GM18873 (cell line): ENCODE measurements around the gene MICU1.
"Not testable (repeated sequence)": the region's sequence is repeated elsewhere in the genome, so short reads cannot be mapped to it uniquely, and the experiment has no call there.

ENCODE experiments used
- ATAC-seq: cut with Tn5 transposase; IDR thresholded peaks from one replicate; pipeline ENCODE4 v1.9.1; 2021; ENCODE audit warnings: mild to moderate bottlenecking, moderate library complexity, moderate number of reproducible peaks; ENCODE audit not compliant: unreplicated experiment, low FRiP score

MICU1 gene, protein sequence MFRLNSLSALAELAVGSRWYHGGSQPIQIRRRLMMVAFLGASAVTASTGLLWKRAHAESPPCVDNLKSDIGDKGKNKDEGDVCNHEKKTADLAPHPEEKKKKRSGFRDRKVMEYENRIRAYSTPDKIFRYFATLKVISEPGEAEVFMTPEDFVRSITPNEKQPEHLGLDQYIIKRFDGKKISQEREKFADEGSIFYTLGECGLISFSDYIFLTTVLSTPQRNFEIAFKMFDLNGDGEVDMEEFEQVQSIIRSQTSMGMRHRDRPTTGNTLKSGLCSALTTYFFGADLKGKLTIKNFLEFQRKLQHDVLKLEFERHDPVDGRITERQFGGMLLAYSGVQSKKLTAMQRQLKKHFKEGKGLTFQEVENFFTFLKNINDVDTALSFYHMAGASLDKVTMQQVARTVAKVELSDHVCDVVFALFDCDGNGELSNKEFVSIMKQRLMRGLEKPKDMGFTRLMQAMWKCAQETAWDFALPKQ

DNA sequence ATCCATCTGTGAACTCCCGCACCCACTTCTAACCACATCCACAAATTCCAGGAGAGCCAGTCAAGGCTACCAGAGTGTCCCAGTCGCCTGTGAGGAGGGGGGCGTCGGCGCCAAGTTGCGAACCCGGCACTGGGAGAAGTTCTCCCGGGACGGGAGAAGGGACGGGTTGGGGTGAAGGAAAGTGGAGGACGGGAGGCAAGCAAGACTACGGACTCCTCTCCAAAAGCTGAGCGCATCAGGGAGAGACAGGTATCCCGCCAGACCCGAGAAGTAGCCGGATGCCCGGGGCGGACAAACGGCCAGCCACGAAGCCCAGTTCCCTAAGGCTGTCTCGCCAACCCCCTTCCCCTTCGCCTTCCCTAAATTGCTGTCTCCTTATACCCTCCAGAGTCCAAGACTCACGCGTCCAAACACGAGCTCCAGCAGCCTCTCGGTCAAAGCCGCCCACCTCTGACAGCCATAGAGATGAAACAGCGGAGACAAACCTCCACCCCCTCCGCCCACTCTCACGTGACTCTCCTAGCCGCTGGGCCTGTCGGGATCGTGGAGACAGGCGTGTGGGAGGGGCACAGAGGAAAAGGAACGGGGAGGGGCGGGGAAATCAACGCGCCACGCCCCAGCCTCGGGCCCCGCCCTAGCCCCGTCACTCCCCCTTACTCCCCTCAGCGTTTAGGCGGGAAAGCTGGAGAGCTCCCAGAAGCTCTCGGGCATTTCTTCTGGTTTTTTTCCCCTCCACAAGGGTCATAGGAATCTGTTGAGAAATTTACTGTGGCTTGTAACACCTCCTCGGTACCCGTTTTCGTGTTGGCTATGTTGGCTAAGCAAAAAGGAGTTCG, at the start of gene MICU1:
Gene MICU1, minus strand, starts transcription at position 472 of the 836 bp plus-strand sequence. CDS start 59,286 bp downstream, outside the sequence.
- peak; percentile 95 for ATAC-seq

DNA sequence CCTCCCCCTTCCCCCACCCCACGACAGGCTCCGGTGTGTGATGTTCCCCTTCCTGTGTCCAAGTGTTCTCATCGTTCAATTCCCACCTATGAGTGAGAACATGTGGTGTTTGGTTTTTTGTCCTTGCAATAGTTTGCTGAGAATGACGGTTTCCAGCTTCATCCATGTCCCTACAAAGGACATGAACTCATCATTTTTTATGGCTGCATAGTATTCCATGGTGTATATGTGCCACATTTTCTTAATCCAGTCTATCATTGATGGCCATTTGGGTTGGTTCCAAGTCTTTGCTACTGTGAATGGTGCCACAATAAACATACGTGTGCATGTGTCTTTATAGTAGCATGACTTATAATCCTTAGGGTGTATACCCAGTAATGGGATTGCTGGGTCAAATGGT, 48.3 kb upstream of the MICU1 start:
- ATAC-seq: not testable (repeated sequence)

DNA sequence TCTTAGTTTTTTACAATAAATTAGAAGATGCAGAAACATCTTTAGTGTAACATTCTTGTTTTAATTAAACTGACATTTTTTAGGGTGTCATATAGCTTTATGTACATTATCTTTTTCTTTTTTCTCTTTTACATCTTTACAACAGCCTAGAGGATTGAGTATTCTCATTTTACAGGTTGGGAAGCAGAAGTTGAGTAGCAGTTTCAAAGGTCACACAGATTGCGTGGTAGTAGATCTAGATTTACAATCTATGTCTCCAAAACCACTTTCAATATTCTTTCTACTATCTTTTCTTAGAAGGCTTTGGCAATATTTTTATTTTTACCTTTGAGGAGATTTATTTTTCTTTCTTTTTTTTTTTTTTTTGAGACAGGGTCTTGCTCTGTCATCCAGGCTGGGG, 47.4 kb upstream of the MICU1 start:
- ATAC-seq: no peak

DNA sequence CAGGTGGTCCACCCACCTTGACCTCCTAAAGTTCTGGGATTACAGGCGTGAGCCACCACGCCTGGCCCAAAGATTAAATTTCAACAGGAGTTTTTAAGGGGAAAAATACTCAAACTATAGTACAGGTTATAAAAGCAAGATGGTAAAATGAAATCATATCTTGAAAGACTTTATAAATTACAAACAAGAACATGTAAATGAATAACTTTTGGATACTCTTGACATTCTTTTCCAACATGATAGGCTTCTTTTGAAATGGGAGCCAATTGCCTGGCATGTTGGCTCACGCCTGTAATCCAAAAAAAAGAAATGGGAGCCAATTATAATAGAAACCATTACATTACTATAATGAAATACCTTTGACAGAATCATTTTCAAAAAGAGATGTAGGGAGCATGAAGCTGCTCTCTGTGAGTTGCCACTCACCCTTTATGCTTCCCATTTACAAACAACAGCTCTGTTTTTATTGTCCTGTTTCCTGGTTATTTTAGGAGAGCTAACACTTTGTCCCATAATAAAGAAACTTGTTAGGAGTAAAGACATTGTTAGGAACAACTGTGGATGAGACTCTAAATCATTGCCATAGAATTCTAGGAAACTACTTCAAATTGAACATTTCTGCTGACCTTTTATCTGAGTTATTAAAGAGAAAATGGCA, 41.5 kb upstream of the MICU1 start:
- ATAC-seq: no peak

DNA sequence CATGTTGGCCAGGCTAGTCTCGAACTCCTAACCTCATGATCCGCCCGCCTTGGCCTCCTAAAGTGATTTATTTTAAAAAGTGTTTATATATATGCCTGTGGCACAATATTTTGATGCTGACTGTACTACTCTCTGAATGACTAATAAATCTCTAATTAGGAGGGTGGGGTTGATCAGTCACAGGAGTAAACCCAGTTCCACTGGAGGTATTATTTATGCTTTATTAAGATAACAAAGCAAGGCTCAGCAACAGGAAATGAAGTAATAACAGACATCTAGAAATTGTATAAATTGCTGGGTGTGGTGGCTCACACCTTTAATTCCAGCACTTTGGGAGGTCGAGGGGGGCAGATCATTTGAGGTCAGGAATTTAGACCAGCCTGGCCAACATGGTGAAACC, 40.0 kb upstream of the MICU1 start:
- no peak for ATAC-seq

DNA sequence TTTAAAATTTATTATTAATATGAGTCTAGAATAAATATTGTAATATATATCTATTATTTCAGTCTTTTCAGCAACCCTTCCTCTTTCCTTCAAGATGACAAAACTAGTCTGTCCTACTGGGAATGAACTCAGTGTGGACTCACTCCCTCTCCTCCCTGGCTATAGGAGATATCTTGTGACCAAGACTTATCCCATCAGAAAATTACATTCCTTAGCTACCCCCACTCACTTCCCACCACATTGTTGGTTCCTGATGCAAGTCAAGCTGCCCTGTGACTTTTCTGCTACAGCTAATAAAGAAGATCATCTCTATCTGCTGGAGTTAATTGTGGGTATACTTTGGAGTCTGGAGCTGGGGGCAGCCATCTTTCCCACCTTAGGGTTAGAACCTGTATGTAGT, 38.1 kb upstream of the MICU1 start:
- no peak for ATAC-seq

DNA sequence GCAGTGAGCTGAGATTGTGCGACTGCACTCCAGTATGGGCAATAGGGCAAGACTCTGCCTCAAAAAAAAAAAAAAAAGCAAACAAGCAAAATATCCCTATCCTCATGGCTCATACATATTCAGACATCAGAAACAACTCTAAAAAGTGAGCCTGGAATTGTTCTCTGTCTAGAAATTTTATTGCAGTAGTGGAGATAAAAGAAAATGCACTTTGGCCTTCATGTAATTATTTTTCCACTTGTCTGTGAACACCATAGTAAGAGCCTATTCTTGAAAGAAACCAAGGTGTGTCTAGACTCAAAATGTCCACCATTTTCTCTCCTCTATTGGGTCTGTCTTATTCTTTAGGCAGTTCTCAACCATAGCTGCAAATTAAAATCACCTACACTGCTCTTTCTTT, 35.6 kb upstream of the MICU1 start:
- ATAC-seq: no peak

DNA sequence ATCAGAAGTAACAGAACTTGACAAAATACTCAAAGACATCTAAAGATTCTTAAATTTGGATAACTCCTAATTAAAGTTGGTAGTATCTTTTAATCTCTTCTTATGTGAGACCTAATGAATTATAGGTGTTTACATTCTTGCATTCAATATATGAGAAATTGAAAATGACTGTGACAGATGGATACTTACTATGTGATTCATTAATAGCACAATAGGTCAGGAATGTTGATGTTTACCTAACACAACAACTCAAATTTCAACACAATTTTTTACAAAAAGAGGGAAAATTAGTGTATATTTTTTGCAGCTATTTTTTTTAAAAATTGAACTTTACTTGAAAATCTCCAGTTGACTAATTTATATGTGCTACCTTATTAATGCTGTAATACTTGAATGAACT, 34.3 kb upstream of the MICU1 start:
- ATAC-seq: no peak

DNA sequence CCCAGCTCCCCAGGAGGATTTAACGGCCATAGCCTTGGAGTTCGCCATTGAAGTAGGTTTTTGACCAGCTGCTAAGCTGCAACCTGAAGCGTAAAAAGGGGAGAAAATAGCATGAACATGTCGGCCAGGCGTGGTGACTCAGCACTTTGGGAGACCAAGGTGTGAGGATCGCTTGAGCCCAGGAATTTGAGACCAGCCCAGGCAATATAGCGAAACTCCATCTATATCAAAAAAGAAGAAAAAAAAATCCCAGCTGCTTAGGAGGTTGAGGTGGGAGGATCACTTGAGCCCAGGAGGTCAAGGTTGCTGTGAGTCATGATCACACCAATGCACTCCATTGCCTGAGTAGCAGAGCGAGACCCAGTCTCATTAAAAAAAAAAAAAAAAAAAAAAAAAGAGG, 33.8 kb upstream of the MICU1 start:
- no peak for ATAC-seq

DNA sequence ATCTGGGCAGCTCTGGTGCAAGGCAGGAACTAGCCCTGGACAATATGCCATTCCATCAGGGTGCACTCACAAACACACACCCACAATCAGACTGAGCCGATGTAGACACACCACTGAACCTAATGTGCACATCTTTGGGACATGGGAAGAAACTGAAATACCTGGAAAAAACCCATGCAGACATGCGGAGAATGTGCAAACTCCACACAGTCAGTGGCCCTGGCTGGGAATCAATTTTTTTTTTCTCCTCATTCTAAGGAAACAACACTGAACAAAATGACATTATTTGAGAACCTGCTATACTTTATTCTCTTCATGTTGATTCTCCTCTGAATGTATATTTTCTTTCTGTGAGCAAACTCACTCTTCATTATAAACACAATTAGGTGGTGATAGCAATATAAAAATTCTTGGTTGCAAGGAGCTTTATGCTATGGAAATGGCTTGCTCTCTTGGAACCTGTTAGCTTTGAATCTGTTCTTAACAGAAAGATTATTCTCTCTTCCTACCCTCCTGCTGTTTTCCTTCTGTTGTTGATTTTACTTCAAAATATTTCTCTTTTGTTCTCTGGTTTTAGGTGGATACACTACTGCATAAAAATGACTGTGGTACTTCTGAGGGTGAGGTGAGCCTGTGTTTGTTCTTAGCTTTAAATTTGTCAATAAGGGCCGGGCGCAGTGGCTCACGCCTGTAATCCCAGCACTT, 33.0 kb upstream of the MICU1 start:
- ATAC-seq: no peak

DNA sequence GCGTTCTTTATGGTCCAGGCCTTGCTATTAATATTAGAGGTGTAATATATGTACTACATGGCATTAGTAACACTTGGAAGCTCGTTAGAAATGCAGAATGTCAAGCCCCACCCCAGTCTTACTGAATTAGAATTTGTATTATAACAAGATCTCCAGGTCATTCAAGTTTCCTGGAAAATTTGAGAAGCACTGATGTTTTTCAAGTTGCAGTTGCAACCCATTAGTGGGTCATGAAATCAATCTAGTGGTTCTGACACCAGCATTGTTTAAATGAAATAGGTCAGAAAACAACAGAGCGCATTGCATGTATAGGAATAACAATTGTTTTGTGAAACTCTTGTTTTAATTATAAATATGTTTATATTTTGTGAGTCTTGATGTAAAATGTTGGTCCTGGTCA, 28.8 kb upstream of the MICU1 start:
- no peak for ATAC-seq

DNA sequence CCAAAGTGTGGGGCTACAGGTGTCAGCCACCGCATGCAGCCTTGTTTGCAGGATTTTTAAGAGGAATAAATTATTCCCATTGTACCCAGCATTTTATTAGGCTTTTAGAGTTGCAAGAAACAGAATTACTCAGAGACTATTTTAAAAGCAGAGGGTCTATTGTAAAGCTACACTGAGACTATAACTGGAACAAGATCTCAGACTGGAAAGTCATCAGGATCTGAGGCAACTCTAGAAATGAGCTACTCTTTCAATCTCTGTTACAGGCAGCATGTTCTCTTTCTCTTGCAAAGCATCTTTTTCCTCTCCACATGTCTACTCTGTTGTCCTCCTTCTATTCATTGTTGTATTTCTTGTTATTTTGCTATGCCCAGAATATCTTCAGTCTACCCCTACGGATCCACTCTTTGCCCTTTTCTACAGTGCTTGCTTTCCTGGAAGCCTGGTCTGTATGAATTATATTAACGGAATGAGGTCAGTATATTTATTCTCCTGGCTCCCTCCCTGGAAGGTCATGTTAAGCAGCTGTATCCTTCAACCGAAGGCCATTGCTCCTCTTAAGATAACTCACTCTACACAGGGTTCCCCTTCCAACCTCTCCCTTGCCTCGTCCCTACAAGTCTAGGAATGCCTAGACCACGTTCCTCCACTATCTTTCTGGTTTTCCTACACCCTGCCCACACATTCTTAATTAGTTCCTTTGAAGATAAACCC, 27.7 kb upstream of the MICU1 start:
- no peak for ATAC-seq

DNA sequence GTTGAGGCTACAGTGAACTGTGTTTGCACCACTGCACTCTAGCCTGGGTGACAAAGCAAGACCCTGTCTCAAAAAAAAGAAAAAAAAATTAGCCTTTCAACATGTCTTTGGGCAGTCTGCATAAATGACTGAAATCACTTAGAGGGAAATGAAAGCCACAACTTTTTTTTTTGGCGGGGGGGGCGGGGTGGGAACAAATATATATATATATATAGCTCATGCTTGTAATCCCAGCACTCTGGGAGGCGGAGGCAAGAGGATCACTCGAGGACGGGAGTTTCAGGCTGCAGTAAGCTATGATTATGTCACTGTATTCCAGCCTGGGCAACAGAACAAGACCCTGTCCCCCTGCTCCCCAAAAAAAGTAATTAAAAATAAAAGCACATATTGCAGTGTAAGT, 23.4 kb upstream of the MICU1 start:
- ATAC-seq: no peak

DNA sequence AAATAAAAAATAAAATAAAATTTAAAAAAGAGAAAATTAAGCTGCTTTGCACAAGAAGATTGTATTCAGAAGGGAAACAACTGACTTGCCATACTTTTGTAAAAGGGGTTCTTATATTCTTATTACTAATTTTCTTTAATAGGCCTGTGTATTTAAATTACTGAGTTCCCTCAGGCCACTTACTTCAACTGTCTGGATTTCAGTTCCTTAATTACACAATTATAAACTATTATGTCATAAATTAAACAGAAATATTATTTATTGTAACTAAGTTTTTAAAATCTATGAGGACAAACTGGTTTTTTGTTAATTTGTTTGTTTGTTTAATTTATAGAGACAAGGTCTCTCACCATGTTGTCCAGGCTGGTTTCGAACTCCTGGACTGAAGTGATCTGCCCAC, 22.4 kb upstream of the MICU1 start:
- ATAC-seq: no peak

DNA sequence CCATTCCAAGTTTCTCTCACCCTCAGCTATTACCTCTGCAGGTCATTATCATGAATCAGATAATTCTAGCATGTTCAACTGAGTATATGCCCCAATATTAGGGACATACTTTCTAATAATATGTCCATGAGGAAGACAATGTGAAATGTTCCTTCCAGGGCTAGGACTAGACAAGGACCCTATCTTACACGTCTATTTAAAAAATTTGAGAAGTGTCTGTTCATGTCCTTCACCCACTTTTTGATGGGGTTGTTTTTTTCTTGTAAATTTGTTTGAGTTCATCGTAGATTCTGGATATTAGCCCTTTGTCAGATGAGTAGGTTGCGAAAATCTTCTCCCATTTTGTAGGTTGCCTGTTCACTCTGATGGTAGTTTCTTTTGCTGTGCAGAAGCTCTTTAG, 21.1 kb upstream of the MICU1 start:
- ATAC-seq: not testable (repeated sequence)

DNA sequence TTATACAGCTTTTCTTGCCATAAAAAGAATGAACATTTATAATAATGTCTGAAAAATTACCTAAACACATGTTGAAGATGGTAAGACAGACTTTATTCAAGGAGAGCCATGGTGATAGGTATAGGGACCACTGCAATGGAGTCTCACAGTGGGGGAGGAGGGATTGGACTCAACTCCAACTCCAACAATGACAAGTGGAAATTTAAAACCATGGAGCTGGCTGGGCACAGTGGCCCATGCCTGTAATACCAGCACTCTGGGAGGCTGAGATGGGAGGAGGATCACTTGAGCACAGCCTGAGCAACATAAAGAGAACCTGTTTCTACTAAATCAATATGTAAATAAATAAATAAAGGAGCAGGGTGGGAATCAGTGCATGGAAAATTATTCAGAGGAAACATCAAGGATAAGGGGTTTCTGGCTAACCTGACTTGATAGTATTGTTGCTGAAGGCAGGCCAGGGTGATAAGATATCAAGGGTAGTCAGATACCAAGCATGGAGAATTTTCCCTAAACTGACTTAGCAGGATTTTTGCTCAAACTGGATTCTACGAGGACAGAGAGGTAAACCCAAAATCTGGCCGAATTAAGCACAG, 19.5 kb upstream of the MICU1 start:
- no peak for ATAC-seq

DNA sequence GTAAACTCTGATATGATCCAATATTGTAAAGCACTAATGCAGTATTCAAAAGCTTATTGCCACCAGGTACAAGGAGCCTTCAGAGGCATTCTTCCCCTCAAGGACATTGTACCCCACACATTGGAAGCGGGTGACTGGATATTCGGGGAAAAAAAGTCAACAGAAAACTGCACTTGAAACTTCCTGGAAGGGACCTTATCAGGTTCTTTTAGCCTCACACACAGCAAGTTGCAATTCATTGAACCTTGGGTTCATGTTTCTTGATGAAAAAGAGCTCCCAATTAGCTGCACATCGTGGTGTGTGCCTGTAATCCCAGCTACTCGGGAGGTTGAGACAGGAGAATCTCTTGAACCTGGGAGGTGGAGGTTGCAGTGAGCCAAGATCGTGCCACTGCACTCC, 16.4 kb upstream of the MICU1 start:
- no peak for ATAC-seq

DNA sequence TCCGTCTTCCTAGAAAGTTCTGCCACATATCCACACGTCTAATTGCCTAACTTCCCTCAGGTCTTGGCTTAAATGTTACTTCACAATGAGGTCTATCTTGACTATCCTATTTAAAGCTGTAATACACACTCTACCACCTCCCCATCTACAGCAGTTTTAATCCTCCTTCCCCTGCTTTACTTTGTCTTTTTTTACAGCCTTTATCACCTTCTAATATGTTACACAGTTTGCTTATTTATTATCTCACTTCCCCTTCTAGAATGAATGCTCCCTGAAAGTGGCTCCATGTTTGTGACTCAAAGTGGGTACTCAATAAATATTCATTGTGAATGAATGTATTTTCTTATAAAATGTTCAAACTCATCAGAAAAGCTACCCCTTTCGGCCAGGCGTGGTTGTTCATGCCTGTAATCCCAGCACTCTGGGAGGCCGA, 13.6 kb upstream of the MICU1 start:
- ATAC-seq: no peak
